NK-92 (cell line): Measurements from ENCODE around the gene PDE6G.
"Not testable (repeated sequence)": the region's sequence is repeated elsewhere in the genome, so short reads cannot be mapped to it uniquely, and the experiment has no call there.

Experiments used
- DNase-seq: peaks from one replicate; lab custom pipeline; 2025; ENCODE audit not compliant: unreplicated experiment; lab: John Stamatoyannopoulos, UW

PDE6G gene

DNA sequence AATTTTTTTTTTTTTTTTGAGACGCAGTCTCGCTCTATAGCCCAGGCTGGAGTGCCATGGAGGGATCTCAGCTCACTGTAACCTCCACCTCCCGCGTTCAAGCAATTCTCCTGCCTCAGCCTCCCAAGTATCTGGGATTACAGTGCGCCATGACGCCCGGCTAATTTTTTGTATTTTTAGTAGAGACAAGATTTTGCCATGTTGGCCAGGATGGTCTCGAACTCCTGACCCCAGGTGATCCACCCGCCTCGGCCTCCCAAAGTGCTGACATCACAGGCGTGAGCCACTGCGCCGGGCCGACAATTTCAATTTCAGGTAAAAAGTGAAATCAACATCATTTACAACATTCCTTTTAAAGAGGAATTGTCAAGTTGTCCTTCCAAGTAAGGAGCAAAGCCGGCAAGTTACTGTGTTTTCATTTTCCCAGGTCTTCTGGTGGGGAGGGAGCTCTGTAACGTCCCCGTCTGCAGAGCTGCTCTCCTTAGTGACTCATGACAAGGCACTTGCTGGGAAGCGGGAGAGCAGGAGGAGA, 20.3 kb downstream of the PDE6G start:
- DNase-seq = no peak

DNA sequence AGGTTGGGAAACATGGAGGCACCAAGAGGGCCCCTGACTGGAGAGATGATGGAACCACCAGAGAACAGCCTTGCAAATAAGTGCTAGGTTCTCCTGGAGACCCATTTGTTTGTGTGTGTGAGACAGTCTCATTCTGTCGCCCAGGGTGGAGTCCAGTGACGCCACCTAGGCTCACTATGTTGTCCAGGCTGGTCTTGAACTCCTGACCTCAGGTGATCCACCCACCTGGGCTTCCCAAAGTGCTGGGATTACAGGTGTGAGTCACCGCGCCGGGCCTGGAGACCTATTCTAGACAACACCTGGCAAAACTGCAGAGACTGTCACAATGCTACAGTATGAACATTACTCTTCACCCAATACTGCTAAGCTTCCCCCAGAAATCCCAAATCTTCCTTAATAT, 20.9 kb downstream of the PDE6G start:
- no peak for DNase-seq

GRCh38 chr17:81631482-81631881, 24.9 kb downstream of the PDE6G start:
- DNase-seq = no peak

GRCh38 chr17:81630274-81630673, 26.1 kb downstream of the PDE6G start:
- no peak for DNase-seq

- DNase-seq = no peak
Measured at GRCh38 chr17:81621494-81622130, 34.7 kb downstream of the PDE6G start.

- DNase-seq = not testable (repeated sequence)
Measured at GRCh38 chr17:81618307-81618706, 38.0 kb downstream of the PDE6G start.

DNA sequence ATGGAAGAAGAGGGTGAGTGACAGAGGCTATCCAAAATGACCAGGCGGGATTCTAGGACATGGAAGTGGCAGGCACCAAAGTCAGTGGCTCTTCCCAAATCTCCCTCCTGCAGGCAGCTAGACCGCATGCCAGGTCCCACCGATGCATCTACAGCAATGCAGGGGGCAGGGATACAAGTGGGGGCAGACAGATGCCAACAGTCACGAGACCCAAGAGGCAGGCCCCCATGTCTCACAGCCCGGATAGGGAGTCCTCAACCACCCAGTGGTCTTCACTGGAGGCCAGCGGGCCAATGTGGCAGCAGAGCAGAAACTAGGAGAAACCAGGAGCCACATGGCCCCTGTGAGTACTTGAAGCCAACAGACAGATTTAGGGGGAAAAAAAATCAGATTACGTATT, 39.5 kb downstream of the PDE6G start:
- DNase-seq = no peak

GRCh38 chr17:81615401-81615930, 40.9 kb downstream of the PDE6G start:
- DNase-seq = no peak

DNA sequence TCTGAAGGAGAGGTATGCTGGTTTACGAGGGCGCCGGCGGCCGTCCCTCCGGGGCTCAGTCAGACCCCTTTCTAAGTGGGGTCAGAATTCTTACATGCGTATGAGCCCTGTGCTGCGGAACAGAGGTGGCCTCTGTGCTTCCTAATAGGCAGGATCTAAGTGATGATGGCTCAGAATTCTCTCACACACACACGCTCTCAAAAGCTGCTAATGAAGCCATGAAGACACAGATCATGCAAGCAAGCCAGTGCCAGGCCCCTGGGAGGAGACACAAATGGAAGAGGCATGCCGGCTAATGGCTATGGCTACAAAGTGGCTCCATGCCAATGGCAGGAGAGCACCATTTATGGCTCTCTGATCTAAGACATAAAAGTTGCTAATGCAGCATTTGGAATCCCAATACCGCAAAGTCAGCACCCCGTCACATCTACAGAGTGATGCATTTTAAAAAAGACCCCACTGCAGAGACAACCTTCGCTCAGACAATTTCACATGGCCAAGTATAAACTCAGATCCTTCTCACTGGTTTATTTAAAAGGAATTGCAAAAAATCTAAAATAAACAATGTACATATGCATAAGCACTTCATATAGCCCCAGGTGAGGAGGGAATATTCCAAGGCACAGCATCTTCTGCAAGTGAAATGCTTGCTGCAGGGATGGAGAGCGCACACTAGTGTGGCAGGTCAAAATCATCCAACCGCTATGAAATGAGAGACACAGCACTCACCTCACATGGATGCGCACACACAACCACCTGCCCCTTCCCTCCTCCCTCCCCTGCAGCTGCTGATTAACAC, 44.0 kb downstream of the PDE6G start:
- DNase-seq = no peak

DNA sequence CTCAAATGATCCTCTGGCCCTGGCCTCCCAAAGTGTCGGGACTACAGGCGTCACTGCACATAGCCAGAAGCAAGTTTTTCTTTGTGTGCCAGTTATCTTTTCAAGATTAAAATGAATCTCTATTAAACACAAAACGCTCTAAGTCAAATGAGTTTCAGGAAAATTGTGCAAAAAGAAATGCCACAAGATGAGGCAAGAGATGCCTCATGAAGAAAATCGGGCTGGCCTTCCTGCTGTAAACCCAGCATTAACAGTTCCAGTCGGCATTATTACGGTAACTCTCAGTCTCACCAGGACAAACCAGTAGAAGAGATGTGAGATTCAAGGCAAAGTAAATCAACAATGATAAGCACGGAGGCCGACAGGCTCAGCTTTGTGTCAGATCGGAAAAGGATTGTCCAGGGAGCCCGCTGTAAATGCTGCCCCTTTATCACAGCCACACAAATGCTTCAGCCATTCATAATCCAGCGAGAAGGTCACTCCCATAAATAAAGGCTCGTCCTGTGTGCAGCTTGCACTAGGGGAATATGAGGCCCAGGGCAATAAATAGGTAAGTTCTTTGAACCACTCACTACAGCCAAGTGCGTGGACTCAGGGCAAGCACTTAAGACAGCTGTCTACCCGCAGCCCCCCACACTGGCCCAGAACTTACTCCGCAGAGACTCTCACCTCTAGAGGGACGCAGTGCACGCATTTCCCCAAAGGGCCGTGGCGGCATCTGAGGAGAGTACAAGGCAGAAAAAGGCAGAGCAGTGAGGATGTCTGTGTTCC, 46.6 kb downstream of the PDE6G start:
- DNase-seq = no peak

DNA sequence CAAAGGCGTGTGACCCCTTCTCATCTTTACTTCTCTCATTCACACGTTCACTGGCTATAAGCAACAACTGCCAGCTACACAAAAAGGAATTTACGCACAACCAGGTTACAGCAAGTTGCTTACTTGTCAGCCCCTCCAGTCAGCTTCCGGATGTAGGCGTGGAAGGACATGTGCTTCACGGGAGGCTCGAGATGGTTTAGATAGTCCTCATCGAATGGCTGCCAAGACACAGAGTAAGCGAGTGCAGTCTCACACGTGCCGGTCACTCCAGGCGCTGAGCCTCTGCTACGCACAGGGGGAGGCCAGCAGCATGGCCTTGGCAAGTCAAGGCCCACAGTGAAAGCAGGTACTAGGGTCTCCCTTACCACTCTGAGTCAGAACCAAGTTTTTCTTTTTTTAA, 47.7 kb downstream of the PDE6G start:
- no peak for DNase-seq

- DNase-seq = no peak
Measured at GRCh38 chr17:81608082-81608481, 48.3 kb downstream of the PDE6G start.

DNA sequence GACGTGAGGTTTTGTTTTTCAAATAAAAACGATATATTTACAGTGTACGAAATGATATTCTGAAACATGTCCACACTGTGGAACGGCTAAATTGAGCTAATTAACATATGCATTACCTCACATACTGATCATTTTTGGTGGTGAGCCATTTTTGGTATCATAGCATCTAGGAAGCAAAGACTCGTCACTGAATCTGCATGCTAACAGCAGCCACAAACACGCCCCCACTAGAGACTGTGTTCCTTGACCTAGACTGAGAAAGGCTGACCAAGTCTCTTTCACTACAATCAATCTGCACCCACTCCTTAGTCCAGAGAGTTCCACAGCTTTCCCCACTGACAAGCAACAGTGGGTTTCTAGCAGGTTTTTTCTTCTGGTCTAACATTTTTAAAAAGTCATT, 48.9 kb downstream of the PDE6G start:
- no peak for DNase-seq

- no peak for DNase-seq
Measured at GRCh38 chr17:81603846-81604610, 52.3 kb downstream of the PDE6G start.

DNA sequence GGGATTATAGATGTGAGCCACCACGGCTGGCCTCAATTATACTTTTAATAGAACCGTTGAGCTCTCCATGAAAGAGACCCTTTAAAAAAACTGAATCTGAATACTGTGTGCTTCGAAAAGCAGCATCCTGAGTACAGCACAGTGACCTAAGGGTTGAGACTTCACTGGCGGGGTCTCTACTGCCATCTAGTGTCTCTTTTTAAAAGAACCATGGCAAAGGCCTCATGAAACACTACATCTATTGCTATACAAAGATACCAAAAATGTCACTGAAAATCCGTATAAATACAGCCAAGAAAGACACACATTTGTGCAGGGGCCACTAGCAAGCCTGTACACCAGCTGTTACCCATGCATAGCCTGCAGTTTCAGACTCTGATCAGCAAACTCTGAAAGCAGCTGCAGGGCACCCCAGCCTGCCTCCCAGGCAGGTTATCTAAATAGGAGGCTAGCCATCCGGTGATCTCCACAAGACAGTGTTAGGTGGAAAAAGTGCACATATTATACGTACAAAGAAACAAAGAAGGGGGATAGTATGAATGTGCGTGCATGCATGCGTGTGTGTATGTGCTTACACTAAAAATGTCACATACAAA, 54.7 kb downstream of the PDE6G start:
- no peak for DNase-seq
